Measurements from ENCODE around the gene TMPRSS13.

Gene TMPRSS13

GRCh38 chr11:117915672-117916235, 13.4 kb downstream of the TMPRSS13 start:
- no peak overlapping the region for H3K4me3 ChIP-seq (ENCODE audit: low read depth, low read length)
- no peak for TF ChIP-seq CTCF (IDR thresholded peaks at IDR 0.05; ENCODE audit: low read depth, low read length)

- H3K4me3 ChIP-seq (ENCODE audit: low read depth, low read length), result no peak overlapping the region
- no peak for TF ChIP-seq CTCF (IDR thresholded peaks at IDR 0.05; ENCODE audit: low read depth, low read length)
Measured at GRCh38 chr11:117914991-117915618, 14.1 kb downstream of the TMPRSS13 start.

GRCh38 chr11:117914398-117914761, 14.8 kb downstream of the TMPRSS13 start:
- H3K4me3 ChIP-seq (ENCODE audit: low read depth, low read length), result no peak overlapping the region
- TF ChIP-seq CTCF (IDR thresholded peaks at IDR 0.05; ENCODE audit: low read depth, low read length), result no peak

- TF ChIP-seq CTCF (IDR thresholded peaks at IDR 0.05; ENCODE audit: low read depth, low read length), result no peak
Measured at GRCh38 chr11:117913736-117914397, 15.3 kb downstream of the TMPRSS13 start.

GRCh38 chr11:117912497-117912896, 16.7 kb downstream of the TMPRSS13 start:
- no peak for TF ChIP-seq CTCF (IDR thresholded peaks at IDR 0.05; ENCODE audit: low read depth, low read length)
- H3K4me3 ChIP-seq (ENCODE audit: low read depth, low read length), result no peak overlapping the region

More at GRCh38 chr11:117913736-117914397, 15.3 kb downstream of the TMPRSS13 start:
- H3K4me3 ChIP-seq (ENCODE audit: low read depth, low read length), result no peak overlapping the region

- TF ChIP-seq CTCF (IDR thresholded peaks at IDR 0.05; ENCODE audit: low read depth, low read length), result no peak
- H3K4me3 ChIP-seq (ENCODE audit: low read depth, low read length), result no peak overlapping the region
Measured at GRCh38 chr11:117911694-117912093, 17.5 kb downstream of the TMPRSS13 start.
